ENCODE data around the gene PPL. TPM values are rescaled to one million over a fixed set of nuclear protein-coding genes. Genes with fewer than 3 reads are reported as not detected.
A peak's percentile ranks its signal among the peaks of the same experiment; 100 is the strongest.

The PPL gene
- polyA plus RNA-seq, 3 donors = 0.02 TPM; not detected in 2

DNA sequence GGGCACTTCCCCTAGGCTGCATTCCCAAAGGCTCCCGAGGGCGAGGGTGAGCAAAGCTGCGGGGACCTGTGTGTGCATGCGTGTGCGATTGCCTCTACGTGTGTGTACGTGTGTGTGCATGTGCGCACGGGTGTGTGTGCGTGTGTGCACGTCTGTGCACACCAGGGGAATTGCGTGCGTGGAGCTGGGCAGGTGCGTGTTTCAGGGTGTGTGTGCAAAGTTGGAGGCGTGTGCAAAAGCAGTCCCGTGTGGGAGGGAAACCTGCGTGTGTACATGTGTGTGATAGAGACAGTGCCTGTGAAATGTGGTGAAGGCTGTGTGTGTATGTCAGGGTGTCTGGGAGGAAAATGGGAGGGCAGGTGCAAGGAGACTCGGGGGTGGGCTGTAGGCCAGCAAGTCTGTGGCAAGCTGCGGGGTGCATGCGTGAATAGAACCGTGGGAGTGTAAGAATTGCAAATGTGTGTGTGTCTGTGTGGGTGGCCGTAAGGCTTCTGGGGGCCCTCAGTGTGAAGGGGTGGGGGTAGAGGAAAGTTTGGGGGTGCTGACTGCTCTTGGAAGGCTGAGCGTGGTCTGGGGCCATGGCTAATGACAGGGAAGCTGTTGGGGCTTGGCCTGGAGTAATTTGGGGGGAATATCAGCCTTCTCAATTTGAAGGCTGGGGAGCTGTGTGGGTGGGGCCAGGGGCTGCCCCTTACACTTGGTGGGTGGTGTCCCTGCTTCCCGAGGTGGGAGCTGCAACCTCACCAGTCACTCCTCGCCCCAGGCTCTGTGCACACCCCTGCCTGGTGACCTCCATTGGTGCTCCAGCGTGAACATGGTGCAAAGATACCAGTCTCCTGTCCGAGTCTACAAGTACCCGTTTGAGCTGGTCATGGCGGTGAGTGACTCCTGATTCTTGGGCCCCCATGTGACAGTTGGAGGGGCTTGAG, 21.8 kb upstream of the PPL start:
- no peak overlapping the region for H3K9ac ChIP-seq (ENCODE audit: insufficient read depth, low read length, poor library complexity, severe bottlenecking)
- TF ChIP-seq, protein P1, sequence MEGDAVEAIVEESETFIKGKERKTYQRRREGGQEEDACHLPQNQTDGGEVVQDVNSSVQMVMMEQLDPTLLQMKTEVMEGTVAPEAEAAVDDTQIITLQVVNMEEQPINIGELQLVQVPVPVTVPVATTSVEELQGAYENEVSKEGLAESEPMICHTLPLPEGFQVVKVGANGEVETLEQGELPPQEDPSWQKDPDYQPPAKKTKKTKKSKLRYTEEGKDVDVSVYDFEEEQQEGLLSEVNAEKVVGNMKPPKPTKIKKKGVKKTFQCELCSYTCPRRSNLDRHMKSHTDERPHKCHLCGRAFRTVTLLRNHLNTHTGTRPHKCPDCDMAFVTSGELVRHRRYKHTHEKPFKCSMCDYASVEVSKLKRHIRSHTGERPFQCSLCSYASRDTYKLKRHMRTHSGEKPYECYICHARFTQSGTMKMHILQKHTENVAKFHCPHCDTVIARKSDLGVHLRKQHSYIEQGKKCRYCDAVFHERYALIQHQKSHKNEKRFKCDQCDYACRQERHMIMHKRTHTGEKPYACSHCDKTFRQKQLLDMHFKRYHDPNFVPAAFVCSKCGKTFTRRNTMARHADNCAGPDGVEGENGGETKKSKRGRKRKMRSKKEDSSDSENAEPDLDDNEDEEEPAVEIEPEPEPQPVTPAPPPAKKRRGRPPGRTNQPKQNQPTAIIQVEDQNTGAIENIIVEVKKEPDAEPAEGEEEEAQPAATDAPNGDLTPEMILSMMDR (IDR thresholded peaks at IDR 0.05) = no peak
- peak overlapping the region; percentile 77 for H3K4me2 ChIP-seq (replicated peaks; ENCODE audit: extremely low read depth, low read length, poor library complexity, severe bottlenecking)
- H3K27ac Mint-ChIP-seq = peak overlapping the region in 1 of 7 donors; percentile 20
- H3K36me3 ChIP-seq (replicated peaks in 1 of 2; ENCODE audit: control insufficient read depth in 1 of 2, insufficient read depth in 2 of 2, low read length in 2 of 2) = no peaks in the 10 kb centered on the region
- WGBS (ENCODE audit: insufficient coverage) = 52% methylated on average over 28 of the region's 29 CpGs
- no peak overlapping the region for H3K27ac ChIP-seq (ENCODE audit: low read depth in 1 of 2, low read length in 2 of 2)
- H3K27me3 Mint-ChIP-seq (ENCODE audit: low read depth in 3 of 3) = peaks cover 20 to 63% (median 27%) of the 10 kb centered on the region in 3 donors
- no peak overlapping the region for H2AFZ ChIP-seq (ENCODE audit: insufficient read depth, low read depth, low read length, poor library complexity, severe bottlenecking)
- DNase-seq = no peak
- H3K4me3 Mint-ChIP-seq = peak overlapping the region; percentile 76 to 79
- H3K4me1 ChIP-seq (ENCODE audit: control insufficient read depth in 1 of 2, insufficient read depth in 2 of 2, low read length in 2 of 2) = peaks cover 11 to 17% of the 10 kb centered on the region in 2 donors
- H4K20me1 ChIP-seq (ENCODE audit: insufficient read depth, low read length) = no peaks in the 10 kb centered on the region
- intact Hi-C loops (cut with micrococcal nuclease) = loop anchor here (5.0 to 10.0 kb wide), 2 partner anchors 114 to 139 kb away; partner anchors contain the start of genes EEF2KMT (in 1 of the 2), GLYR1 (in 1 of the 2) and UBN1 (in 1 of the 2)
- peaks cover 0 to 8% (median 0%) of the 10 kb centered on the region in 7 donors for H3K9me3 Mint-ChIP-seq
- peaks cover 17% of the 10 kb centered on the region for H3K4me1 Mint-ChIP-seq
- H3K27me3 ChIP-seq (ENCODE audit: control insufficient read depth in 2 of 2, insufficient read depth in 2 of 2, low read length in 2 of 2) = peaks cover 0 to 22% of the 10 kb centered on the region in 2 donors
- peak overlapping the region in 2 of 3 experiments; percentile 12 to 72 for H3K4me3 ChIP-seq (replicated peaks in 1 of 3; ENCODE audit: low read depth in 2 of 3, low read length in 3 of 3)
- no peaks in the 10 kb centered on the region for H3K9me3 ChIP-seq (replicated peaks in 1 of 2; ENCODE audit: control insufficient read depth in 1 of 2, insufficient read depth in 1 of 2, low read length in 2 of 2)
- H3K36me3 Mint-ChIP-seq = no peaks in the 10 kb centered on the region
- H3K79me2 ChIP-seq (ENCODE audit: insufficient read depth, low read length) = no peaks in the 10 kb centered on the region

- Histone ChIP-seq H3K27ac (ENCODE audit: low read depth in 1 of 2, low read length in 2 of 2) (no peak within 1 kb of the TSS), H2AFZ (ENCODE audit: insufficient read depth, low read depth, low read length, poor library complexity, severe bottlenecking) (peak within 1 kb of the TSS; percentile 81), H3K4me2 (replicated peaks; ENCODE audit: extremely low read depth, low read length, poor library complexity, severe bottlenecking) (peak within 1 kb of the TSS; percentile 77), H3K9me3 (replicated peaks in 1 of 2; ENCODE audit: control insufficient read depth in 1 of 2, insufficient read depth in 1 of 2, low read length in 2 of 2) (no peaks in the 10 kb centered on the region), H3K9ac (ENCODE audit: insufficient read depth, low read length, poor library complexity, severe bottlenecking) (no peak within 1 kb of the TSS), H3K27me3 (ENCODE audit: control insufficient read depth in 2 of 2, insufficient read depth in 2 of 2, low read length in 2 of 2) (peaks cover 0 to 22% of the 10 kb centered on the region in 2 donors), H3K4me3 (replicated peaks in 1 of 3; ENCODE audit: low read depth in 2 of 3, low read length in 3 of 3) (peak within 1 kb of the TSS; percentile 27 to 72 (median 34)), H3K4me1 (ENCODE audit: control insufficient read depth in 1 of 2, insufficient read depth in 2 of 2, low read length in 2 of 2) (peaks cover 11 to 17% of the 10 kb centered on the region in 2 donors), H4K20me1 (ENCODE audit: insufficient read depth, low read length) (no peaks in the 10 kb centered on the region), H3K79me2 (ENCODE audit: insufficient read depth, low read length) (no peaks in the 10 kb centered on the region), H3K36me3 (replicated peaks in 1 of 2; ENCODE audit: control insufficient read depth in 1 of 2, insufficient read depth in 2 of 2, low read length in 2 of 2) (no peaks in the 10 kb centered on the region)
- TF ChIP-seq, protein P1 (IDR thresholded peaks at IDR 0.05) = no peak
- peak within 1 kb of the TSS in 6 of 7 donors; percentile 20 to 82 (median 62) for H3K27ac Mint-ChIP-seq
- intact Hi-C loops (cut with micrococcal nuclease) = loop anchor here (5.0 to 10.0 kb wide), 2 partner anchors 113 to 139 kb away; partner anchors contain the start of genes EEF2KMT (in 1 of the 2), GLYR1 (in 1 of the 2) and UBN1 (in 1 of the 2)
- H3K4me1 Mint-ChIP-seq = peaks cover 17% of the 10 kb centered on the region
- H3K9me3 Mint-ChIP-seq = peaks cover 0 to 8% (median 2%) of the 10 kb centered on the region in 7 donors
- H3K36me3 Mint-ChIP-seq = no peaks in the 10 kb centered on the region
- DNase-seq = peak; percentile 91 to 95 (median 93)
- peaks cover 20 to 69% (median 27%) of the 10 kb centered on the region in 3 donors for H3K27me3 Mint-ChIP-seq (ENCODE audit: low read depth in 3 of 3)
- 0% methylated on average over 51 of the region's 56 CpGs for WGBS (ENCODE audit: insufficient coverage)
- H3K4me3 Mint-ChIP-seq = peak within 1 kb of the TSS; percentile 79 to 91
These were observed 21.0 kb upstream of the PPL start, which contains the start of gene SEC14L5 for GRCh38 chr16:4957720-4958509. Gene SEC14L5 (plus strand): TSS chr16:4958330. CDS start chr16:4959324, 994 bp downstream.
